Keratinocyte (primary cell): ENCODE measurements around the gene MEX3B. TPM values are rescaled to one million over a fixed set of nuclear protein-coding genes. Genes with fewer than 3 reads are reported as not detected.

Experiments used
- DNase-seq: peaks from one replicate; pipeline ENCODE4 v3.0.0-alpha.2; 2011; ENCODE audit warnings: low read depth, missing footprints, low spot score
- FAIRE-seq: peaks from 2 replicates; lab custom pipeline; 2011; peaks lifted over from hg19 to GRCh38; lab: Jason Lieb, UNC
- H2AFZ ChIP-seq: 2 replicates; pipeline ENCODE4 v1.6.0; 2012; ENCODE audit warnings: low read length, control low read depth, inconsistent platforms; ENCODE audit not compliant: control insufficient read depth
- H3K27ac ChIP-seq: 2 replicates; pipeline ENCODE4 v1.5.1; 2011; ENCODE audit warnings: low read length; ENCODE audit not compliant: control insufficient read depth, insufficient read depth
- H3K27me3 ChIP-seq: 3 replicates; pipeline ENCODE4 v1.6.0; 2011; ENCODE audit warnings: low read length; ENCODE audit not compliant: control insufficient read depth, insufficient read depth; ENCODE audit errors: extremely low read depth
- H3K36me3 ChIP-seq, 2 experiments: 2 replicates in 1 of 2; 3 replicates in 1 of 2; pipeline ENCODE4 v1.5.1; 2011; ENCODE audit warnings: low read length in 2 of 2, mild to moderate bottlenecking in 1 of 2; ENCODE audit not compliant: control insufficient read depth in 2 of 2, insufficient read depth in 2 of 2; ENCODE audit errors: extremely low read depth in 1 of 2
- H3K4me1 ChIP-seq: 3 replicates; pipeline ENCODE4 v1.5.1; 2011; ENCODE audit warnings: low read length; ENCODE audit not compliant: control insufficient read depth, insufficient read depth; ENCODE audit errors: extremely low read depth
- H3K4me2 ChIP-seq: 3 replicates; pipeline ENCODE4 v1.6.0; 2011; ENCODE audit warnings: low read depth, low read length; ENCODE audit not compliant: control insufficient read depth, insufficient read depth; ENCODE audit errors: extremely low read depth
- H3K4me3 ChIP-seq, 3 experiments: fragments of 200-600 bp in 1 of 3; sonication (generic) in 1 of 3; 2 replicates in 2 of 3; 3 replicates in 1 of 3; pipeline ENCODE4 v1.5.1; 2011 to 2016; ENCODE audit warnings: low read length in 3 of 3, mild to moderate bottlenecking in 3 of 3, control low read depth in 2 of 3, inconsistent platforms in 1 of 3, low read depth in 1 of 3, mixed read lengths in 1 of 3, mixed run types in 1 of 3, moderate library complexity in 1 of 3; ENCODE audit not compliant: control insufficient read depth in 2 of 3, insufficient read depth in 2 of 3; ENCODE audit errors: extremely low read depth in 1 of 3
- H3K79me2 ChIP-seq: 2 replicates; pipeline ENCODE4 v1.6.0; 2012; ENCODE audit warnings: low read length; ENCODE audit not compliant: control insufficient read depth, insufficient read depth
- H3K9ac ChIP-seq: 3 replicates; pipeline ENCODE4 v1.6.0; 2011; ENCODE audit warnings: low read length; ENCODE audit not compliant: control insufficient read depth, insufficient read depth; ENCODE audit errors: extremely low read depth
- H3K9me1 ChIP-seq: 3 replicates; pipeline ENCODE4 v1.6.0; 2011; ENCODE audit warnings: low read length; ENCODE audit not compliant: control insufficient read depth, insufficient read depth; ENCODE audit errors: extremely low read depth
- H3K9me3 ChIP-seq: 2 replicates; pipeline ENCODE4 v1.5.1; 2012; ENCODE audit warnings: low read depth, low read length; ENCODE audit not compliant: control insufficient read depth
- H4K20me1 ChIP-seq: 3 replicates; pipeline ENCODE4 v1.6.0; 2011; ENCODE audit warnings: low read length; ENCODE audit not compliant: control insufficient read depth, insufficient read depth; ENCODE audit errors: extremely low read depth
- CTCF ChIP-seq, 3 experiments: IDR thresholded peaks in 1 of 3; conservative IDR thresholded peaks in 1 of 3; optimal IDR thresholded peaks in 1 of 3; 2 replicates in 2 of 3; 3 replicates in 1 of 3; pipeline versions ENCODE3 to v1.5.1; 2011; ENCODE audit warnings: low read length in 3 of 3, mild to moderate bottlenecking in 3 of 3, moderate library complexity in 2 of 3, control low read depth in 1 of 3, inconsistent platforms in 1 of 3; ENCODE audit not compliant: insufficient read depth in 2 of 3; ENCODE audit errors: extremely low read depth in 1 of 3
- EZH2 ChIP-seq: IDR thresholded peaks from one replicate; pipeline ENCODE4 v1.6.1; 2012; ENCODE audit warnings: inconsistent platforms, mild to moderate bottlenecking, low read length, moderate library complexity
- dilution Hi-C: fragments of 300-500 bp; cut with MboI; formaldehyde crosslinking; loops from one replicate; pipeline ENCODE4 v1.7.0; 2020; ENCODE audit warnings: low sequenced_read_pairs; ENCODE audit not compliant: extremely low pct_ligation_motif_present
- polyA plus RNA-seq, 5 experiments: library from polyadenylated mRNA; depleted of rRNA in 3 of 5; stranded (reverse) in 3 of 5; stranded (forward) in 1 of 5; unstranded in 1 of 5; fragments of >200 nt; gene quantifications; 1 replicate in 1 of 5; 2 replicates in 3 of 5; 3 replicates in 1 of 5; pipeline versions ENCODE4 v1.2.1 to v1.2.3, GENCODE V29; 2011 to 2012; ENCODE audit warnings: missing spikeins in 2 of 5, low read depth in 1 of 5, low replicate concordance in 1 of 5

Gene MEX3B
- polyA plus RNA-seq, 1 donor (not counting 4 experiments of a cell fraction or from before 2014, with no cell fraction given), result 0.16 TPM

- H3K9me3 ChIP-seq, result no peaks in the 10 kb centered on the region
- dilution Hi-C loops, result no loop called here
- no peaks in the 10 kb centered on the region for H4K20me1 ChIP-seq
- no peak for TF ChIP-seq EZH2
- no peak for TF ChIP-seq CTCF (optimal IDR thresholded peaks at IDR 0.05 in 1 of 3, IDR thresholded peaks at IDR 0.05 in 1 of 3, conservative IDR thresholded peaks at IDR 0.05 in 1 of 3; ENCODE audit: extremely low read depth in 1 of 3, insufficient read depth in 2 of 3, low read length in 3 of 3)
- peaks cover 3% of the 10 kb centered on the region for H3K4me1 ChIP-seq
- H2AFZ ChIP-seq, result no peak overlapping the region
- H3K4me2 ChIP-seq, result no peak overlapping the region
- no peak overlapping the region for H3K27ac ChIP-seq
- no peaks in the 10 kb centered on the region for H3K36me3 ChIP-seq
- H3K9me1 ChIP-seq, result peaks cover 2% of the 10 kb centered on the region
- H3K79me2 ChIP-seq, result no peaks in the 10 kb centered on the region
- H3K9ac ChIP-seq, result no peak overlapping the region
- H3K4me3 ChIP-seq, result no peak overlapping the region
- FAIRE-seq (no peak), DNase-seq (no peak)
- H3K27me3 ChIP-seq, result peaks cover 23% of the 10 kb centered on the region
Measured at GRCh38 chr15:82051664-82052063, 5.8 kb upstream of the MEX3B start.

- H2AFZ ChIP-seq, result no peak overlapping the region
- FAIRE-seq, result no peak
- H3K79me2 ChIP-seq, result no peaks in the 10 kb centered on the region
- no peak for DNase-seq
- no peaks in the 10 kb centered on the region for H3K36me3 ChIP-seq
- dilution Hi-C loops, result no loop called here
- H3K9me3 ChIP-seq, result no peaks in the 10 kb centered on the region
- no peak overlapping the region for H3K9ac ChIP-seq
- H3K4me1 ChIP-seq, result peaks cover 10% of the 10 kb centered on the region
- no peaks in the 10 kb centered on the region for H4K20me1 ChIP-seq
- no peak overlapping the region for H3K4me3 ChIP-seq
- no peak overlapping the region for H3K4me2 ChIP-seq
- H3K27me3 ChIP-seq, result peaks cover 28% of the 10 kb centered on the region
- H3K27ac ChIP-seq, result no peak overlapping the region
- peaks cover 2% of the 10 kb centered on the region for H3K9me1 ChIP-seq
- TF ChIP-seq EZH2, result no peak
- TF ChIP-seq CTCF (optimal IDR thresholded peaks at IDR 0.05 in 1 of 3, IDR thresholded peaks at IDR 0.05 in 1 of 3, conservative IDR thresholded peaks at IDR 0.05 in 1 of 3; ENCODE audit: extremely low read depth in 1 of 3, insufficient read depth in 2 of 3, low read length in 3 of 3), result no peak
Measured at GRCh38 chr15:82048811-82049210, 3.0 kb upstream of the MEX3B start.
